Measurements from ENCODE around the gene MFAP4.
A peak's percentile ranks its signal among the peaks of the same experiment; 100 is the strongest.

MFAP4 gene, protein sequence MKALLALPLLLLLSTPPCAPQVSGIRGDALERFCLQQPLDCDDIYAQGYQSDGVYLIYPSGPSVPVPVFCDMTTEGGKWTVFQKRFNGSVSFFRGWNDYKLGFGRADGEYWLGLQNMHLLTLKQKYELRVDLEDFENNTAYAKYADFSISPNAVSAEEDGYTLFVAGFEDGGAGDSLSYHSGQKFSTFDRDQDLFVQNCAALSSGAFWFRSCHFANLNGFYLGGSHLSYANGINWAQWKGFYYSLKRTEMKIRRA

DNA sequence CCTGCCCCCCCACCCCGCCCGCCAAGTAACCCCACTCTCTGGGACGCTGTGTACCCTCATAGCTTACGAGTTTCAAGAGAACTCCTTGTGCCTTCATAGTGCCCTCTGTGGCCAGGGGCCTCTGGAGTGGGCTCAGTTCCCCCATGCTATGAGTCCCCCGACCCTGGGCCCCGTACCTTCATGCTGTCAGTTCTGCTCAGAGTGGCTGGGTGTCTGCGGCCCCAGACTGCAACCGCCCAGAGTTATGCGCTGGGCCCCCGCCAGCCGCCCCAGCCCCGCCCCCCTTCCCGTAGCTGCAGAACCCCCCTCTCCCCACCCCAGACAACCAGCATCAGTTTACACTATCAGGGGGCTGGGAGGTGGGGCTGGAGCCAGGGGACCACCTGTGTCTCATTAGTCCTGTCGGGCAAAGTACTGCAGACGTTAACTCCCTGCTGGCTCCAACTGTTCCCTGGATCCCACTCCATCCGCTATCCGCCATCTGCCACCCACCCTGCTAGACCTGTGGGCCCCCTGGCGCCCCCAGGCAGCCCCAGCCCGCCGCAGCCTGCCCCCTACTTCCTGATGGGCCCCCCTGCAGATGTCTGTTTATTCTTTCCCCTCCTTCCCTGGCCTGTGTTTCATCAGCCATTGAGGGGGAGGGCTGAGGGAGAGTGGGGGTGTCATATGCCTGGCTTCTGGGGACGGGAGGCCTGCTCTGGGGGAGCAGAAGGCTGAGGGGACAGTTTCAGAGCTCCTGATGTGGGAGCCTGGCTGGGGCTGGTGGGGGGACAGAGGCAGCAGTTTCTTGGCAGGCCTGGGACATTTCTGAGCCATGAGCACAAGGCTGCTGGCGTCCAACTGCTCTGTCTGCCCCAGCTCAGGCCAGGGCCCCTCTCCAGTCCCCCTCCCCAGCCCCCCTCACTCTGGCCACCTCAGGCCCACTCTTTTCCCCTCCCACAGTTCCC lies at the start of gene MFAP4:
TSS of gene MFAP4 (minus strand) at position 217 of the 947 bp plus-strand sequence. CDS start at position 182, 35 bp downstream.
- peak in 34 of 58 donors; percentile 9 to 62 (median 34) for DNase-seq

DNA sequence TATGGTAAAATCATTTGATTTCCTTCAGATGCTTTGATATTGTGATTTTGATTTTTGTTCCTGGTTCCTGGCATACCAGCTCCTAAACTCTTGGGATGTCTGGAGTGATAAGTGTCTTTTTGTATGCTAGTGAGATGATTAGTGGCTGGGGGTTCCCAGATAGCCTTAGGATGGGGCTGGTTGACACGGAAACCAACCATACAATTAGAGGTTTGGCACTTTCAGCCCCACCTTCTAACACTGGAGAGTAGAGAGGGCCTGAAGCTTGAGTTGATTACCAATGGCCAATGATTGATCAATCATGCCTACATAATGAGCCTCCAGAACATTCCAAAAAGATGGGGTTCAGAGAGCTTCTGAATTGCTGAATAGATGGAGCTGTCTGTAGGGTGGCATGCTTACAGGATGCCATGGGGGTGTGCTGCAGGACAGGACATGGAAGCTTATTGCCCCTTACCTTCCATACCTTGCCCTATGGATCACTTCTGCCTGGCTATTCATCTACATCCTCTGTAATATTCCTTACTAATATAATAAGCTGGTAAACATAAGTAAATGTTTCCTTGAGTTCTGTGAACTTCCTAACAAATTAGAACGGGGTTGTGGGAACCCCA lies 46.8 kb upstream of the MFAP4 start:
- no peak for DNase-seq

DNA sequence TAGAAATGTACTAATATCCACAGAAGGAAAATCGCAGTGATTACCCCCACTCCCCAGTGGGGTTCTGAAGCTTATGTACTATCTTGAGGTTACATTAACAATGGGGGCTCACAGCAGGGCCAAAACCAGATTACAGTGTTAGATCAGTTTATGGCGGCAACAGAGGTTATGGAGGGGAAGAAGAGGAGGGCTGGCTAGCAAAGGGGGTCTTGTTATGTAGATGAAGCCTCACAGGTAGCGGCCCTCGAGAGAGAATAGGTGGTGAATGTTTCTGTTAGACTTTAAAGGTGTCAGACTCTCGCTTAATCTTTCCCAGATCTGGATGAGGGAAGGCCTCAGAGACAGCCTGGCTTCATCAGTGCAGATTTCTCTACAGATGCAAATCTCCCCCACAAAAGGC lies 46.3 kb upstream of the MFAP4 start:
- DNase-seq: no peak

DNA sequence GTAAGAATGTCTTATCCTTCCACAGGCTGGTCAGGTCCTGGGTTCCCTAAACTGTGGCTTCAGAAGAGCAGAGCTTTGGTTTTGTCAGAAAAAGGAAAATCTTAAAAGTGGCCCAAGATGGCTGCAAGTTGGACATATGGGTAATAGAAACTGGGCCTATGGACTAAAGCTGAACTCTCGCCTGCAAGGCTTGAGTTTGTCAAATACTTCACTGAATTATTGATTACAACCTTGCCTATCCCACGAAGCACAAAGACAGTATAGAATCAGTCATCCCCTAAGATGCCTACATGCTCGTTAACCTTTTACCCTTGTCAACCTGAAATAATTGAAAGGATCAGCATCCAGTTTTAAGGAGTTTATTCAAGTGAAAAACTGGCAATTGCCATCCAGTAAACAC lies 44.7 kb upstream of the MFAP4 start:
- no peak for DNase-seq

DNA sequence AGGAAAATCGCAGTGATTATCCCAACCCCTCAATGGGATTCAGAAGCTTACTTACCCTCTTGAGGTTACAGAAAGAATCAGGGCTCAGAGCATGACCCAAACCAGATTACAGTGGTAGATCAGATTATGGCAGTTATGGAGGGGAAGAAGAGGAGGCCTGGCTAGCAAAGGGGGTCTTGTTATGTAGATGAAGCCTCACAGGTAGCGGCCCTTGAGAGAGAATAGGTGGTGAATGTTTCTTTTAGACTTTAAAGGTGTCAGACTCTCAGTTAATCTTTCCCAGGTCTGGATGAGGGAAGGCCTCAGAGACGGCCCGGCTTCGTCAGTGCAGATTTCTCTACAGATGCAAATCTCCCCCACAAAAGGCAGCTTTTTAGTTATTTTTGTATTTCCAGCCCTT lies 39.6 kb upstream of the MFAP4 start:
- DNase-seq: no peak

DNA sequence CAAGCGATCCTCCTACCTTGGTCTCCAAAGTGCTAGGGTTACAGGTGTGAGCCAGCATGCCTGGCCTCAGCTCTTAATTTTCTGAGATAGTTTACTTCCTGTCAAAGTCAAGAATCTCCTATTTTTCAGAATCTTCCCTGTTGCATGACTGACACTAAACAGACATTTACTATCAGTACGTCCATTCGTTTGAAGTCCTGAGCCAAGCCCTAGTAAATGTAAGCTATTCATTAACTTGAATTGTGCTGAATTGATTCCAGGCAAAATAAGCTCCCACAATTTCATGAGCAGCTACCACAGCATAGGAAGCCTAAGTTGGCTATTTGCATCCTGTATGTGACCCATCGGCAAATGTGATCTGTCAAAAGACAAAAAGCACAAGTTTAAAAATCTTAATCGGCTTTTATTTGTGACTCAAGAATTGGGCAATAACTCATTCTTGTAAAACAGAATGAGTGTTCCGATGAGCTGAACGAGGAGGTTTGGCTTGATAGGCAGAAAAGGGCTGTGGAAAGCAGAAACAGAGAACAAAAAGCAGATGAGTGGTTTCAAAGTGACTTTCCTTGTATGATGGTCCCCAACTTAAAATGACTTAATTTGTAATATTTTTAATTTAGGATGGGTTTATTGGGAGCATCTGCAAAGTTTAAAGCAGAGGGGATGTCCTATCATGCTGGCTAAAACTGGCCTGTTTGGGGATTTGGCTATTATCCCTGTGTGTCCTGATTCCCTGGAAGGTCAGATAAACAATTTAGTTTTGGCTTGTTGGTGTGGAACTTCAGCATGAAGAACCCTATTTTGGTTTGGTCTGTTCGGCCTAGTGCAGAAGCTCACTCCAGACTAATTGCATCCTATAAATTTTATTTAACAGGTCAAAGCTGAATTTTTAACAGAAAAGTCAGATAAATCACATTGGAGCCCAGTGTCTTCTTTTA lies 38.2 kb upstream of the MFAP4 start:
- DNase-seq: no peak

DNA sequence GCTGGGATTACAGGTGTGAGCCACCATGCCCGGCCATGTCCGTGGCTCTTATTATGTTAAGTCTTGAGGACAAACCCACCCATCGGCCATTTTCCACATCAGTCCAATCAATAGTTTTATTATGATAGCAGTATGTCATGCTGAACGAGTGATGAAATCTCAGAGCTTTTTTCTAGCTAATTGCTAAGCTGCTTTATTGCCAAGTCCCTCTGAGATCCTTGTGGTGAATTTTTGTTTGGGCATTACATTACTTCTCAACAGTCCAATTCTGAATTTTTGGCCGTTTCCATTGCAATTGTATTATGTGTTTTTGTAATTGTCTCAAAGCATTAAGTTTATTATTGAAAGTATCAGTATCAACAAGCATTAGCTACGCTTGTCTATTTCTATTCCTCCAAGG lies 34.9 kb upstream of the MFAP4 start:
- no peak for DNase-seq

DNA sequence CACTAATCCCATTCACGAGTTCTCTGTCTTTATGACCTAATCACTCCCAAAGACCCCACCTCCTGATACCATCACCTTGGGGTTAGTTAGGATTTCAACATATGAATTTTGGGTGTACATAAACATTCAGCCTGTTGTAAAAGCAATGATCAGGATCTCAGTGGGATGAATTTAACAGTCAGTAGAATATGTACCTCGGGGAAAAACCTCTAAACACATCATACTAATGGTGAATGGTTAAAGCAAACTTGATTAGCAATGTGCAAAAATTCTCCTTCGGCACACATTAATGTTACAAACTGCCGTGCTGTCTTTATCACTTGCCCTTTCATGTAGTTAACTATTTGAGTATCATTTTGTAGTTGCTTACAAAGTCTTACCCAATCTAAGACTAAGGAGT lies 34.2 kb upstream of the MFAP4 start:
- no peak for DNase-seq

DNA sequence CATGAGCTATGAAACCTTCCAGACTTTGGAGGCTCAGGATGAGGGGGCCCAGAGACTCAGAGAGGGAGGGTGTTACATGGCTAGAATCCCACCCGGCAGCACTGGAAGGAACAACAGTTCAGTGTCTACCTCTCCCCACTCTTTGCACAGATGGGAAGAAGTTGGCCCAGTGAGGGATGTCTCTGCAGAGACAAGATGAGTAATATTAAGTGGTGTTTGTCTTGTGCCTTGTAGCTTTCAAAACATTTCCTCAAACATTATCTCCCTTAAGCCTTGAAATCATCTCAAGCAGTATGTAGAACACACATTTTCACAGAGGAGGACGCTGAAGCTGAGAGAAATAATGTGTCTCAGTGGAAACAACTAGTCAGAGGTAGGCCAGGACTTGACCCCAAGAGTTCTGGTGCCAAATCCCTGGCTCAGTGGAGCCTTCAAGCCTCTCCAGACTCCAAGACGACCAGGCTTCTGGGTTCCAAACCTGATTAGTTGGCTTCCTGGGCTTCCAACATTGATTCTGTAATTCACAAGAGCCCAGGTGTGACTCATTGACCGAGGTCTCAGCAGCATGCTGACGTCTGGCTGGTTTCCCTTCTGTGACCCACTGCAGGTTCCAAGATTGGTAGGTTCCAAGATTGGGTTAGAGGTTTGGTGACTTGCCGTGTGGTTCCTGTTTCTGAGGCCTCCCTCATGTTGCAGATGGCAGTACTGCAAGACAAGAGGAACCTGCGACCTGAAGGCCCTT lies 31.4 kb upstream of the MFAP4 start:
- no peak for DNase-seq

DNA sequence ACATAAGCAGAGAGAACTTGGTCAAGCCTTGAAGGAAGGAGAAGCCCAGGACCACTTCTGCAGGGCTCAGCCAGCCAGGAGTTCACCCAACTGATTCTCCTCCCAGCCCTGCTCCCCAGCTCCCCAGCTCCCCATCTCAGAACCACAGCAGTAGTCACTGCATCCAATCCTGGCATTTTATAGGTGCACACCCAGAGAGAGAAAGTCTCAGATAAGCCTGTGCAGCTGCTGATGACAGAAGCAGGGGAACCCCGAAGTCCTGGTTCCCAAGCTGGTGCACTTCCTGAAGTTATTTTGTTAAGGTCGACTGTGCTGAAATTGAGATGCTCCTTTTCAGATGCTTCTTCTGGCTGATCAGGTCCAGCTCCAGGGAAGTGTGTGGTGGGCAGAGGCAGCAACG lies 30.6 kb upstream of the MFAP4 start:
- DNase-seq: peak in 2 of 58 donors; percentile 22 to 36

DNA sequence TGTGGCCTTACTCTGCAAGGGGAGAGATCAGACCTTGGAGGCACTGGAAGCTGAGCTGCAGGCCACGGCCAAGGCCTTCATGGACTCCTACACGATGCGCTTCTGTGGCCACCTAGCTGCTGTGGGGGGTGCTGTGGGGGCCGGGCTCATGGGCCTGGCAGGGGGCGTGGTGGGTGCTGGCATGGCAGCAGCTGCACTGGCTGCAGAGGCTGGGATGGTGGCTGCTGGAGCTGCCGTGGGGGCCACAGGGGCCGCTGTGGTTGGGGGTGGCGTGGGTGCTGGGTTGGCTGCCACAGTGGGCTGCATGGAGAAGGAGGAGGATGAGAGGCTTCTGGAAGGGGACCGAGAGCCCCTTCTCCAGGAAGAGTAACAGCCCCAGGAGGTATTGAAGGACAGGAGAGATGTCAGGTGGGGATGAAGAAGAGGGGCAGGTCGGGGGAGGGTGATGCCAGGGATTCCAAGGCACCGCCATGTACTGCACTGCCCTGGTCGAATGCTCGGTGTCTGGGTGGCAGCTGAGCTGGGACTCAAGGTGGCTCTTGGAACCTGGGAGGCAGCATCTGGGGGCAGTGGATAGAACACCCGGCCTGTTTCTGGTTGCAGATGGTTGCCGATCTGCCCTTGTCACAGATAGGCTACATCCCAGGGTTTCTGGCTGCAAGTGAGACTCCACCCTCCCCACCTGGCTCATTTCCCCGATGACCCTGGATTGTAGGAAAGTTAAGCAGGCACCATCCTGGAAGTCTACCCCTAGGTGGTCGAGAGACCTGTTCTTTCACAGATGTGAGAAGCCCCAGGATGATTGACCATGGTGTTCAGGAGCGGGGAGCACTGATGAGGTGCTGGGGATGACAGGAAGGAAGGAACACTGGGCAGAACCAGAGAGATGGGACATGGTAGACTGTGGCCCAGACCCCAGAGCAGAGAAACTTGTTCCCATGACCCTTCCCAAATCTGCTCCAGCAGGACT lies 29.1 kb upstream of the MFAP4 start:
- DNase-seq: no peak

DNA sequence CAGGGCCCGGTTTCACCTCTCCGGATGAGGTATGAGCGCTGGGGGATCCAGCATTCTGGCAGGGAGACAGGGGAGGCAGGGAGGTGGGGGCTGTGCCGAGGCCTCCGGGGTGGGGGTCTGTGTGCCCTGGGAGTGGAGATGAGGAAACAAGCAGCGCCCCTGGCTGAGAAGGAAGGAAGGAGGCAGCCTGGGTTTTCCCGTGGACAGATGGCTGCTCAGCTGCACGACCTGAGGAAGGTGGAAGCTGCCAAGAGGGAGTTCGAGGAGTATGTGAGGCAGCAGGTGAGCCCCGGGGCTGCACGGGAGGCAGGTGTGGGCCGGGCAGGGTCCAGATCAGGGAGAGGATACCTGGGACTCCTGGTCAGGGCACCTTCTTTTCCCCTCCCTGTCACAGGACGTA lies 28.3 kb upstream of the MFAP4 start:
- no peak for DNase-seq

DNA sequence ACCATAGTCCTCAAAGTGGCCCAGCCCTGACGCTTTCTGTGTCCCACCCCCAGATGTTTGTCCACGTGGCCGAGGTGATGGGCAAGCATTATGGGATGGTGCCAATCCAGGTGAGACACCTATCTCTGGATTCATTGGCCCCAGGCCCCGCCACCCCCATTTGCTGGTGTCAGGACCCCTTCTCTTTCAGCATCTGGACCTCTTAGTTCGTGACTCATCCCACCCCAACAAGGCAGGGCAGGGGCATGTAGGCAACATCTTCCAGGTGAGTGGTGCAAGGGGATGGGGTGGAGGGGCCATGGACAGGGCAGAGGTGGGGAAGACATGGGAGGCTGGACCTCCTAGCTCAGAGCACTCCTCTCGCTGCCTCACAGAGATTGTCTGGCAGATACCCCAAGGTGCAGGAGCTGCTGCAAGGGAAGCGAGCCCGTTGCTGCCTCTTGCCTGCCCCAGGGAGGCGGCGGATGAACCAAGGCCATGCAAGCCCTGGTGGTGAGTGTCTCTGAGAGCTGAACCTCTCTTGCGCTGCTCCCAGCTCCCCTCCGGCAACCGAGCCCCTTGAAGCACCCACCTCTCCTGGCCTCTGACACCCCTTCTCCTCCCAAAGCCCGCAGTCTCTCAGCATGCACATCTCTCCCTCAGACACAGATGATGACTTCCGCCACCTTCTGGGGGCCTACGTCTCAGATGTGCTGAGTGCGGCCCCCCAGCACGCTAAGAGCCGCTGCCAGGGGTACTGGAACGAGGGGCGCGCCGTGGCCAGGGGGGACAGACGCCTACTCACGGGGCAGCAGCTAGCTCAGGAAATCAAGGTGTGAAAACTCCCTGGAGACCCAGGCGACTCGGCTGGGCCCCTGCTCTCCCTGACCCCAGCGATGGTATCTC lies 27.6 kb upstream of the MFAP4 start:
- no peak for DNase-seq

DNA sequence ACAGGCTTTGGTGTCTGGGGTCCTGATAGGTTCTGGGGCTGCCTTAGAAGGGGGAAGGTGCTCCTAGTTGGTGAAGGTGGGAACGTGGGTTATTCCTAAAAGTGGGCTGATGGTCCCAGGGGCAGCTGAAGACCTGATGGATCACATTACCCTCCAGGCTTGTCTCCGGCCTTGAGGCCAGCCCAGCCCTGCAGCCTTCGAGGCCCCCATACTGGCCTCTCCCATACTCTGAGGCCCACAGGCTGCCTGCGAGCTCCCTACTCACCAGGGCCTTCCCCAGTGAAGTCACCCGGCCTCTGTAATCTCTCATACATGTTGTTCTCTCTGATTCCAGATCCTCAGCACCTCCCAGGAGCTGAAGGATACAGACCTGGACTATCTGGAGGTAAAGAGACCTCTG lies 26.8 kb upstream of the MFAP4 start:
- no peak for DNase-seq

DNA sequence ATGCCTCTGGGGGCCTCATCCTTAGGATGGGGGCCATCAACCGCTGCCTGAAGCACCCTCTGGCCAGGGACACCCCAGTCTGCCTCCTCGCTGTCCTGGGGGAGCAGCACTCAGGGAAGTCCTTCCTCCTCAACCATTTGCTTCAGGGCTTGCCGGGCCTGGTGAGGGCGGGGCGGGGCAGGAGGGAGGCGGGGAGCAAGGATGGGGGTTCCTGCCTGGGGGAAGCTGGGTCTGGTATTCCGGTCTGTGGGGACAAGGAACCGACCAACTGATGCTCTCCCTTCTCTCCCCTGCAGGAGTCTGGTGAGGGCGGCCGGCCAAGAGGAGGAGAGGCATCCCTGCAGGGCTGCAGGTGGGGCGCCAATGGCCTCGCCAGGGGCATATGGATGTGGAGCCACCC lies 26.0 kb upstream of the MFAP4 start:
- no peak for DNase-seq

DNA sequence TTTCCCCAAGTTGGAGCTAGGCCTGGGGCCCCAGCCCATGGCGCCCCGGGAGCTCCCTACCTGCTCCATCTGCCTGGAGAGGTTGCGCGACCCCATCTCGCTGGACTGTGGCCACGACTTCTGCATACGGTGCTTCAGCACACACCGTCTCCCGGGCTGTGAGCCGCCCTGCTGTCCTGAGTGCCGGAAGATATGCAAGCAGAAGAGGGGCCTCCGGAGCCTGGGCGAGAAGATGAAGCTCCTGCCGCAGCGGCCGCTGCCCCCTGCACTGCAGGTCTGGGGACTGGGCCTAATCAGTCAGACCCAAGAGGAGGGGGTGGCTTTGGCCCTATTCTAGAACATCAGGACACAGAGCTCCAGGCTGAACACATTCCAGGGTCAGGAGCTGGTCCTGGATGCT lies 25.5 kb upstream of the MFAP4 start:
- no peak for DNase-seq

DNA sequence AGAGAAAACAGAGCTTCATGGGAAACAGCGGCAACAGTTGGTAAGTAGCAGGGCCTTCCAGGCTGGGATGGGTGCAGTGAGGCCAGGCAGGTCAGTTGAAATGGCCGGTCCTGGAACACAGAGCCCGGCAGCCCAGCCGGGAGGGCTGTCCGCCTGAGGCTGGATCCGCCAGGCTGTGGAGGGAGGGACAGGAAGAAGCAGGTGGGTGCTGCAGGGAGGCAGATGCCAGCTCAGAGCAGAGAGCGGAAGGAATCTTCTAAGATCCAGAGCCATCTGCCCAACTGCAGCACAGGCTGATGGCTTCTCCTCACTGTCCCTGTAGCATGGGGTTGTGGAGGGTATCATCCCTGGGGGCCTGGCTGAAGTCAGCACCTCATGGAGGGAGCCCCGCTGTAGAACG lies 24.6 kb upstream of the MFAP4 start:
- DNase-seq: peak in 21 of 58 donors; percentile 5 to 65 (median 34)

Data from anterior cingulate cortex (tissue), 58 donors.